GM12874 (cell line): ENCODE measurements around the gene SIN3A.

ENCODE experiments used
- CTCF ChIP-seq: IDR thresholded peaks from 2 replicates; pipeline ENCODE4 v1.5.1; 2011; ENCODE audit warnings: low read depth, mild to moderate bottlenecking, control low read depth, low read length, moderate library complexity; ENCODE audit not compliant: insufficient read depth

Gene SIN3A

GRCh38 chr15:75410196-75410595, 41.3 kb downstream of the SIN3A start:
- TF ChIP-seq CTCF = no peak

GRCh38 chr15:75407083-75407482, 44.4 kb downstream of the SIN3A start:
- no peak for TF ChIP-seq CTCF

- no peak for TF ChIP-seq CTCF
Observed at GRCh38 chr15:75403892-75404291, 47.6 kb downstream of the SIN3A start.

- TF ChIP-seq CTCF = no peak
Observed at GRCh38 chr15:75397494-75397893, 54.0 kb downstream of the SIN3A start.

- TF ChIP-seq CTCF = no peak
Observed at GRCh38 chr15:75389791-75390382, 61.6 kb downstream of the SIN3A start.

GRCh38 chr15:75380773-75381172, 70.7 kb downstream of the SIN3A start:
- TF ChIP-seq CTCF = no peak

- no peak for TF ChIP-seq CTCF
Observed at GRCh38 chr15:75371901-75372688, 79.4 kb downstream of the SIN3A start.
